ENCODE results near the gene WWOX.

WWOX gene

GRCh38 chr16:78297066-78297666 is 197.7 kb downstream of the WWOX start:
- no peak for DNase-seq (ENCODE audit: low read depth in 3 of 3)

GRCh38 chr16:78298986-78299385 is 199.5 kb downstream of the WWOX start:
- no peak for DNase-seq (ENCODE audit: low read depth in 3 of 3)

- no peak for DNase-seq (ENCODE audit: low read depth in 3 of 3)
Measured at GRCh38 chr16:78300469-78300868, 201.0 kb downstream of the WWOX start.

GRCh38 chr16:78303946-78304345 is 204.5 kb downstream of the WWOX start:
- no peak for DNase-seq (ENCODE audit: low read depth in 3 of 3)

GRCh38 chr16:78306361-78306760 is 206.9 kb downstream of the WWOX start:
- no peak for DNase-seq (ENCODE audit: low read depth in 3 of 3)

- no peak for DNase-seq (ENCODE audit: low read depth in 3 of 3)
Measured at GRCh38 chr16:78307824-78308528, 208.5 kb downstream of the WWOX start.

- DNase-seq (ENCODE audit: low read depth in 3 of 3), result no peak
Measured at GRCh38 chr16:78309763-78310162, 210.3 kb downstream of the WWOX start.

GRCh38 chr16:78310196-78310595 is 210.7 kb downstream of the WWOX start:
- no peak for DNase-seq (ENCODE audit: low read depth in 3 of 3)

- no peak for DNase-seq (ENCODE audit: low read depth in 3 of 3)
Measured at GRCh38 chr16:78310990-78311561, 211.6 kb downstream of the WWOX start.

- DNase-seq (ENCODE audit: low read depth in 3 of 3), result no peak
Measured at GRCh38 chr16:78311831-78312230, 212.4 kb downstream of the WWOX start.

GRCh38 chr16:78317564-78318240 is 218.2 kb downstream of the WWOX start:
- no peak for DNase-seq (ENCODE audit: low read depth in 3 of 3)

GRCh38 chr16:78321620-78322360 is 222.3 kb downstream of the WWOX start:
- no peak for DNase-seq (ENCODE audit: low read depth in 3 of 3)

- DNase-seq (ENCODE audit: low read depth in 3 of 3), result no peak
Measured at GRCh38 chr16:78323315-78323714, 223.9 kb downstream of the WWOX start.

GRCh38 chr16:78324649-78325285 is 225.3 kb downstream of the WWOX start:
- no peak for DNase-seq (ENCODE audit: low read depth in 3 of 3)

GRCh38 chr16:78325468-78326352 is 226.3 kb downstream of the WWOX start:
- no peak for DNase-seq (ENCODE audit: low read depth in 3 of 3)

- no peak for DNase-seq (ENCODE audit: low read depth in 3 of 3)
Measured at GRCh38 chr16:78326731-78327130, 227.3 kb downstream of the WWOX start.

GRCh38 chr16:78331731-78332130 is 232.3 kb downstream of the WWOX start:
- DNase-seq (ENCODE audit: low read depth in 3 of 3), result no peak

- DNase-seq (ENCODE audit: low read depth in 3 of 3), result no peak
Measured at GRCh38 chr16:78333808-78334207, 234.4 kb downstream of the WWOX start.

- no peak for DNase-seq (ENCODE audit: low read depth in 3 of 3)
Measured at GRCh38 chr16:78340590-78340989, 241.1 kb downstream of the WWOX start.

GRCh38 chr16:78348068-78348467 is 248.6 kb downstream of the WWOX start:
- no peak for DNase-seq (ENCODE audit: low read depth in 3 of 3)

GRCh38 chr16:78348886-78349285 is 249.4 kb downstream of the WWOX start:
- DNase-seq (ENCODE audit: low read depth in 3 of 3), result no peak

Data from stimulated activated CD4-positive, alpha-beta T cell treated with anti-CD3 and anti-CD28 coated beads, TNF-alpha, amount 100 ng/mL, for 48 hours (primary cell).